HEK293 (cell line): ENCODE data around the gene SCFD1.

Source experiments
- CTCF ChIA-PET: fragments of 350-600 bp; formaldehyde crosslinking; extraction: SDS; loops from one replicate; lab custom pipeline; 2021; ENCODE audit warnings: antibody characterized with exemption; lab: Yijun Ruan, JAX
- POLR2A ChIA-PET: fragments of 300-600 bp; formaldehyde crosslinking; extraction: SDS; loops from one replicate; lab custom pipeline; 2020; ENCODE audit warnings: antibody characterized with exemption, inconsistent platforms; lab: Yijun Ruan, JAX
- H3K27ac ChIP-seq: fragments of 200-500 bp; sonication (Bioruptor generic); 2 replicates; pipeline ENCODE4 v1.5.1; 2014; ENCODE audit warnings: low read depth, low read length, control low read depth, inconsistent platforms; ENCODE audit errors: extremely low read depth
- H3K36me3 ChIP-seq, 2 experiments: fragments of 200-500 bp in 1 of 2; sonication (Bioruptor generic) in 1 of 2; 1 replicate in 1 of 2; 2 replicates in 1 of 2; pipeline ENCODE4 v1.5.1; 2014 to 2017; ENCODE audit warnings: inconsistent platforms in 2 of 2, low read length in 2 of 2; ENCODE audit not compliant: control insufficient read depth in 2 of 2, insufficient read depth in 1 of 2
- H3K4me1 ChIP-seq: fragments of 200-500 bp; sonication (Bioruptor generic); 2 replicates; pipeline ENCODE4 v1.5.1; 2014; ENCODE audit warnings: mild to moderate bottlenecking, low read length, inconsistent platforms; ENCODE audit not compliant: control insufficient read depth, insufficient read depth
- H3K4me3 ChIP-seq: 2 replicates; pipeline ENCODE4 v1.5.1; 2011; ENCODE audit warnings: low read depth, mild to moderate bottlenecking, control low read depth, low read length, moderate library complexity
- H3K9me3 ChIP-seq: fragments of 200-500 bp; sonication (Bioruptor generic); 2 replicates; pipeline ENCODE4 v1.5.1; 2014; ENCODE audit warnings: low read depth, low read length, inconsistent platforms; ENCODE audit not compliant: control insufficient read depth, insufficient read depth
- BCL11B ChIP-seq: fragments of 450-650 bp; formaldehyde crosslinking; IDR thresholded peaks from 2 replicates; pipeline ENCODE4 v1.5.1; 2016; ENCODE audit warnings: low read depth, missing biosample characterization, missing genetic modification characterization
- EGR2 ChIP-seq: fragments of 450-650 bp; formaldehyde crosslinking; IDR thresholded peaks from 2 replicates; pipeline ENCODE4 v1.5.1; 2016; ENCODE audit warnings: low read depth, missing biosample characterization, missing genetic modification characterization
- IKZF3 ChIP-seq: fragments of 450-650 bp; IDR thresholded peaks from 2 replicates; pipeline ENCODE4 v1.5.0; 2018; ENCODE audit warnings: missing biosample characterization, mild to moderate bottlenecking, missing genetic modification characterization, moderate library complexity
- KLF10 ChIP-seq: fragments of 450-650 bp; IDR thresholded peaks from 2 replicates; pipeline ENCODE4 v1.5.1; 2018; ENCODE audit warnings: missing biosample characterization, mild to moderate bottlenecking, missing genetic modification characterization
- REST ChIP-seq: fragments of 450-650 bp; formaldehyde crosslinking; IDR thresholded peaks from 2 replicates; pipeline ENCODE4 v1.5.1; 2016; ENCODE audit warnings: missing biosample characterization, missing genetic modification characterization
- ZNF24 ChIP-seq: fragments of 450-650 bp; formaldehyde crosslinking; IDR thresholded peaks from 2 replicates; pipeline ENCODE4 v1.5.1; 2016; ENCODE audit warnings: missing biosample characterization, missing genetic modification characterization
- ZNF280D ChIP-seq: fragments of 450-650 bp; formaldehyde crosslinking; IDR thresholded peaks from 2 replicates; pipeline ENCODE4 v1.5.1; 2016; ENCODE audit warnings: missing biosample characterization, missing genetic modification characterization
- ZNF521 ChIP-seq: fragments of 450-650 bp; formaldehyde crosslinking; IDR thresholded peaks from 2 replicates; pipeline ENCODE4 v1.5.1; 2017; ENCODE audit warnings: missing biosample characterization, mild to moderate bottlenecking, missing genetic modification characterization
- ZNF658 ChIP-seq: fragments of 450-650 bp; formaldehyde crosslinking; IDR thresholded peaks from 2 replicates; pipeline ENCODE4; 2016; ENCODE audit warnings: missing biosample characterization, missing genetic modification characterization
- ZNF660 ChIP-seq: fragments of 450-650 bp; IDR thresholded peaks from 2 replicates; pipeline ENCODE4 v1.5.1; 2018; ENCODE audit warnings: missing biosample characterization, mild to moderate bottlenecking, missing genetic modification characterization
- ZNF768 ChIP-seq: fragments of 450-650 bp; formaldehyde crosslinking; IDR thresholded peaks from 2 replicates; pipeline ENCODE4 v1.5.1; 2018; ENCODE audit warnings: missing biosample characterization, mild to moderate bottlenecking, missing genetic modification characterization
- ZNF776 ChIP-seq: fragments of 450-650 bp; formaldehyde crosslinking; IDR thresholded peaks from 2 replicates; pipeline ENCODE4 v1.5.0; 2017; ENCODE audit warnings: missing biosample characterization, missing genetic modification characterization, borderline replicate concordance
- ZNF830 ChIP-seq: fragments of 450-650 bp; IDR thresholded peaks from 2 replicates; pipeline ENCODE4 v1.5.0; 2018; ENCODE audit warnings: missing biosample characterization, missing genetic modification characterization, low read depth, mild to moderate bottlenecking, moderate library complexity
- ZSCAN23 ChIP-seq: fragments of 450-650 bp; formaldehyde crosslinking; IDR thresholded peaks from 2 replicates; pipeline ENCODE4 v1.5.1; 2016; ENCODE audit warnings: missing biosample characterization, missing genetic modification characterization
- TF ChIP-seq, protein P1 (sequence below): fragments of 450-650 bp; formaldehyde crosslinking; IDR thresholded peaks from 2 replicates; pipeline ENCODE4 v1.5.1; 2016; ENCODE audit warnings: missing biosample characterization, missing genetic modification characterization
- TF ChIP-seq, protein P2 (sequence below): fragments of 450-650 bp; formaldehyde crosslinking; IDR thresholded peaks from 2 replicates; pipeline ENCODE4 v1.5.1; 2016; ENCODE audit warnings: missing biosample characterization, missing genetic modification characterization
- TF ChIP-seq, protein P3 (sequence below): fragments of 450-650 bp; formaldehyde crosslinking; IDR thresholded peaks from 2 replicates; pipeline ENCODE4 v1.5.1; 2016; ENCODE audit warnings: missing biosample characterization, missing genetic modification characterization
- TF ChIP-seq, protein P4 (sequence below): fragments of 450-650 bp; formaldehyde crosslinking; IDR thresholded peaks from 2 replicates; pipeline ENCODE4 v1.5.1; 2017; ENCODE audit warnings: missing biosample characterization, missing genetic modification characterization

The SCFD1 gene

GRCh38 chr14:30759172-30760125 lies 137.3 kb downstream of the SCFD1 start:
- H3K4me3 ChIP-seq = no peak overlapping the region
- no peak for TF ChIP-seq ZNF280D
- TF ChIP-seq, all 188 proteins: peak for 0
- Histone ChIP-seq H3K4me1 (no peaks in the 10 kb centered on the region), H3K36me3 (no peaks in the 10 kb centered on the region), H3K9me3 (no peaks in the 10 kb centered on the region), H3K27ac (no peak overlapping the region)
- ChIA-PET CTCF (interaction anchor here (0.6 kb wide), 1 partner anchor 21 kb away, joined by 3 read pairs; no protein-coding TSS in a partner anchor), POLR2A (interaction anchor here (0.6 kb wide), 1 partner anchor 500 kb away, joined by 3 read pairs; no protein-coding TSS in a partner anchor)

DNA sequence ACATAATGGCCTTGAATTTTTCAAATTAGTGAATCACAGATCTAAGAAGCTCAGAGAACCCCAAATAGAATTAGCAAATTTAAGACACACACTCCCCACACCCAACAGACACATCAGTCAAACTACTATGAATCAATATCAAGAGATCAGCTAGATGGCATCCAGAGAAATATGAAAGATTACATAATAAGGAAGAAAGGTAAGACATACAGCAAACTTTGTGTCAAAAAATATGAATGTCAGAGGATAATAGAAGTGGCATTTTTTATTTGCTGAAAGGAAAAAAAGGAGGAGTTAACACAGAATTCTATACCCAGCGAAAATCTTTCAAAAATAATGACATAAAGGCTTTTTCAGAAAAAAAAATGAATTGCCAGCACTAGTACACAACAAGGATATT lies 141.8 kb downstream of the SCFD1 start:
- no peak for TF ChIP-seq ZNF658 (tag by site-specific recombination)
- TF ChIP-seq ZNF768 (tag by site-specific recombination) = no peak
- TF ChIP-seq, protein P1, sequence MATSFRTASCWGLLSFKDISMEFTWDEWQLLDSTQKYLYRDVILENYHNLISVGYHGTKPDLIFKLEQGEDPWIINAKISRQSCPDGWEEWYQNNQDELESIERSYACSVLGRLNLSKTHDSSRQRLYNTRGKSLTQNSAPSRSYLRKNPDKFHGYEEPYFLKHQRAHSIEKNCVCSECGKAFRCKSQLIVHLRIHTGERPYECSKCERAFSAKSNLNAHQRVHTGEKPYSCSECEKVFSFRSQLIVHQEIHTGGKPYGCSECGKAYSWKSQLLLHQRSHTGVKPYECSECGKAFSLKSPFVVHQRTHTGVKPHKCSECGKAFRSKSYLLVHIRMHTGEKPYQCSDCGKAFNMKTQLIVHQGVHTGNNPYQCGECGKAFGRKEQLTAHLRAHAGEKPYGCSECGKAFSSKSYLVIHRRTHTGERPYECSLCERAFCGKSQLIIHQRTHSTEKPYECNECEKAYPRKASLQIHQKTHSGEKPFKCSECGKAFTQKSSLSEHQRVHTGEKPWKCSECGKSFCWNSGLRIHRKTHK = no peak
- TF ChIP-seq ZSCAN23 (tag by site-specific recombination) = no peak
- TF ChIP-seq ZNF521 (tag by site-specific recombination) = no peak
- no peak for TF ChIP-seq IKZF3 (tag by site-specific recombination)
- TF ChIP-seq, protein P2, sequence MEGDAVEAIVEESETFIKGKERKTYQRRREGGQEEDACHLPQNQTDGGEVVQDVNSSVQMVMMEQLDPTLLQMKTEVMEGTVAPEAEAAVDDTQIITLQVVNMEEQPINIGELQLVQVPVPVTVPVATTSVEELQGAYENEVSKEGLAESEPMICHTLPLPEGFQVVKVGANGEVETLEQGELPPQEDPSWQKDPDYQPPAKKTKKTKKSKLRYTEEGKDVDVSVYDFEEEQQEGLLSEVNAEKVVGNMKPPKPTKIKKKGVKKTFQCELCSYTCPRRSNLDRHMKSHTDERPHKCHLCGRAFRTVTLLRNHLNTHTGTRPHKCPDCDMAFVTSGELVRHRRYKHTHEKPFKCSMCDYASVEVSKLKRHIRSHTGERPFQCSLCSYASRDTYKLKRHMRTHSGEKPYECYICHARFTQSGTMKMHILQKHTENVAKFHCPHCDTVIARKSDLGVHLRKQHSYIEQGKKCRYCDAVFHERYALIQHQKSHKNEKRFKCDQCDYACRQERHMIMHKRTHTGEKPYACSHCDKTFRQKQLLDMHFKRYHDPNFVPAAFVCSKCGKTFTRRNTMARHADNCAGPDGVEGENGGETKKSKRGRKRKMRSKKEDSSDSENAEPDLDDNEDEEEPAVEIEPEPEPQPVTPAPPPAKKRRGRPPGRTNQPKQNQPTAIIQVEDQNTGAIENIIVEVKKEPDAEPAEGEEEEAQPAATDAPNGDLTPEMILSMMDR (tag by site-specific recombination) = no peak
- no peak for TF ChIP-seq EGR2
- TF ChIP-seq ZNF660 = no peak
- no peak for TF ChIP-seq ZNF776 (tag by site-specific recombination)
- no peak for TF ChIP-seq KLF10 (tag by site-specific recombination)
- no peak for TF ChIP-seq REST (tag by site-specific recombination)
- TF ChIP-seq BCL11B (tag by site-specific recombination) = no peak
- TF ChIP-seq, protein P3, sequence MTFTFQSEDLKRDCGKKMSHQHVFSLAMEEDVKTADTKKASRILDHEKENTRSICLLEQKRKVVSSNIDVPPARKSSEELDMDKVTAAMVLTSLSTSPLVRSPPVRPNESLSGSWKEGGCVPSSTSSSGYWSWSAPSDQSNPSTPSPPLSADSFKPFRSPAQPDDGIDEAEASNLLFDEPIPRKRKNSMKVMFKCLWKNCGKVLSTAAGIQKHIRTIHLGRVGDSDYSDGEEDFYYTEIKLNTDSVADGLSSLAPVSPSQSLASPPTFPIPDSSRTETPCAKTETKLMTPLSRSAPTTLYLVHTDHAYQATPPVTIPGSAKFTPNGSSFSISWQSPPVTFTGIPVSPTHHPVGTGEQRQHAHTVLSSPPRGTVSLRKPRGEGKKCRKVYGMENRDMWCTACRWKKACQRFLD = no peak
- TF ChIP-seq ZNF24 (tag by site-specific recombination) = no peak
- no peak for TF ChIP-seq ZNF830
- TF ChIP-seq, protein P4, sequence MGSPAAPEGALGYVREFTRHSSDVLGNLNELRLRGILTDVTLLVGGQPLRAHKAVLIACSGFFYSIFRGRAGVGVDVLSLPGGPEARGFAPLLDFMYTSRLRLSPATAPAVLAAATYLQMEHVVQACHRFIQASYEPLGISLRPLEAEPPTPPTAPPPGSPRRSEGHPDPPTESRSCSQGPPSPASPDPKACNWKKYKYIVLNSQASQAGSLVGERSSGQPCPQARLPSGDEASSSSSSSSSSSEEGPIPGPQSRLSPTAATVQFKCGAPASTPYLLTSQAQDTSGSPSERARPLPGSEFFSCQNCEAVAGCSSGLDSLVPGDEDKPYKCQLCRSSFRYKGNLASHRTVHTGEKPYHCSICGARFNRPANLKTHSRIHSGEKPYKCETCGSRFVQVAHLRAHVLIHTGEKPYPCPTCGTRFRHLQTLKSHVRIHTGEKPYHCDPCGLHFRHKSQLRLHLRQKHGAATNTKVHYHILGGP (tag by site-specific recombination) = no peak
- TF ChIP-seq, all 188 proteins: peak for 0
- Histone ChIP-seq H3K4me3 (no peak overlapping the region), H3K27ac (no peak overlapping the region), H3K4me1 (no peaks in the 10 kb centered on the region), H3K9me3 (no peaks in the 10 kb centered on the region), H3K36me3 (no peaks in the 10 kb centered on the region)
- POLR2A ChIA-PET = no interaction called here
- CTCF ChIA-PET = no interaction called here
